AG09309 (cell line): ENCODE results near the gene INSL3.
A peak's percentile ranks its signal among the peaks of the same experiment; 100 is the strongest.

ENCODE experiments used
- DNase-seq: peaks from one replicate; pipeline ENCODE4 v3.0.0-alpha.2; 2010; ENCODE audit warnings: low read depth
- H3K4me3 ChIP-seq: 2 replicates; pipeline ENCODE4 v1.5.1; 2011; ENCODE audit warnings: mild to moderate bottlenecking, low read depth, low read length, moderate library complexity; ENCODE audit not compliant: control insufficient read depth
- CTCF ChIP-seq: IDR thresholded peaks from 2 replicates; pipeline ENCODE4 v1.5.1; 2011; ENCODE audit warnings: mild to moderate bottlenecking, low read depth, low read length, inconsistent platforms; ENCODE audit not compliant: insufficient read depth, control insufficient read depth; ENCODE audit errors: missing control alignments

The INSL3 gene

GRCh38 chr19:17836530-17836929, 15.2 kb upstream of the INSL3 start:
- no peak for TF ChIP-seq CTCF
- no peak for DNase-seq
- no peak overlapping the region for H3K4me3 ChIP-seq

GRCh38 chr19:17835182-17836006, 14.1 kb upstream of the INSL3 start:
- DNase-seq = no peak
- no peak for TF ChIP-seq CTCF
- no peak overlapping the region for H3K4me3 ChIP-seq

- DNase-seq = no peak
Observed at GRCh38 chr19:17834350-17835181, 13.2 kb upstream of the INSL3 start.

GRCh38 chr19:17832443-17833208, 11.3 kb upstream of the INSL3 start:
- no peak for TF ChIP-seq CTCF
- no peak overlapping the region for H3K4me3 ChIP-seq
- no peak for DNase-seq

More at GRCh38 chr19:17834350-17835181, 13.2 kb upstream of the INSL3 start:
- no peak overlapping the region for H3K4me3 ChIP-seq
- TF ChIP-seq CTCF = peak; percentile 12

- no peak for DNase-seq
- H3K4me3 ChIP-seq = no peak overlapping the region
- no peak for TF ChIP-seq CTCF
Observed at GRCh38 chr19:17831419-17831888, 10.1 kb upstream of the INSL3 start.

GRCh38 chr19:17830567-17831418, 9.5 kb upstream of the INSL3 start:
- no peak overlapping the region for H3K4me3 ChIP-seq
- no peak for DNase-seq
- TF ChIP-seq CTCF = no peak
